Left ventricle myocardium superior (tissue), 1 donor: Measurements from ENCODE around the gene ADGRL3. TPM values are rescaled to one million over a fixed set of nuclear protein-coding genes. Genes with fewer than 3 reads are reported as not detected.

Experiments
- ATAC-seq: fragments of 200-7000 bp; cut with Tn5 transposase; one replicate; pipeline ENCODE4 v1.9.1; 2020; ENCODE audit warnings: mild to moderate bottlenecking, moderate library complexity
- DNase-seq: peaks from one replicate; pipeline ENCODE4 v3.0.0-alpha.2; 2020
- intact Hi-C: fragments of 100-400 bp; cut with micrococcal nuclease; formaldehyde crosslinking; loops from one replicate; pipeline ENCODE4 v1.11.0; 2022
- total RNA-seq: library from RNA; stranded (reverse); fragmentation: NEBNext Ultra II Directional; extraction: Animal tissue kit (Norgen Biotek cat#: 25700); gene quantifications from one replicate; pipeline ENCODE4 v1.2.1, GENCODE V29; 2021
- donor health status: DM: no; HTN: yes; CAD: no; lungs with severe emphysema.

Gene ADGRL3
- total RNA-seq, 1 donor from 2014 or later = 5.1 TPM

GRCh38 chr4:61511716-61512488 lies 311.8 kb downstream of the ADGRL3 start:
- no peak for ATAC-seq
- no peak for DNase-seq
- intact Hi-C loops = no loop called here

GRCh38 chr4:61514991-61515390 lies 314.9 kb downstream of the ADGRL3 start:
- no peak for ATAC-seq
- no peak for DNase-seq
- intact Hi-C loops = no loop called here

GRCh38 chr4:61517144-61517543 lies 317.0 kb downstream of the ADGRL3 start:
- peak; percentile 25 for DNase-seq
- intact Hi-C loops = no loop called here
- ATAC-seq = no peak

GRCh38 chr4:61520166-61520565 lies 320.0 kb downstream of the ADGRL3 start:
- DNase-seq (no peak), ATAC-seq (no peak)
- intact Hi-C loops = no loop called here

- ATAC-seq (no peak), DNase-seq (no peak)
- intact Hi-C loops = no loop called here
These were observed 320.6 kb downstream of the ADGRL3 start for GRCh38 chr4:61520681-61521160.

GRCh38 chr4:61521451-61521850 lies 321.3 kb downstream of the ADGRL3 start:
- intact Hi-C loops = no loop called here
- DNase-seq = no peak
- no peak for ATAC-seq

GRCh38 chr4:61522312-61522711 lies 322.2 kb downstream of the ADGRL3 start:
- DNase-seq = no peak
- no peak for ATAC-seq
- intact Hi-C loops = no loop called here

GRCh38 chr4:61527888-61528287 lies 327.8 kb downstream of the ADGRL3 start:
- intact Hi-C loops = no loop called here
- DNase-seq (no peak), ATAC-seq (no peak)

- no peak for ATAC-seq
- intact Hi-C loops = no loop called here
- DNase-seq = no peak
These were observed 328.5 kb downstream of the ADGRL3 start for GRCh38 chr4:61528595-61528994.

GRCh38 chr4:61531188-61531587 lies 331.1 kb downstream of the ADGRL3 start:
- ATAC-seq = no peak
- intact Hi-C loops = no loop called here
- no peak for DNase-seq

GRCh38 chr4:61532336-61533000 lies 332.3 kb downstream of the ADGRL3 start:
- ATAC-seq (peak; percentile 48), DNase-seq (peak; percentile 30)
- intact Hi-C loops = no loop called here

GRCh38 chr4:61533140-61533539 lies 333.0 kb downstream of the ADGRL3 start:
- no peak for DNase-seq
- no peak for ATAC-seq
- intact Hi-C loops = no loop called here

- DNase-seq (no peak), ATAC-seq (peak; percentile 31)
- intact Hi-C loops = no loop called here
These were observed 340.8 kb downstream of the ADGRL3 start for GRCh38 chr4:61540944-61541343.

- ATAC-seq = no peak
- intact Hi-C loops = no loop called here
- DNase-seq = no peak
These were observed 341.3 kb downstream of the ADGRL3 start for GRCh38 chr4:61541459-61541858.

- DNase-seq (no peak), ATAC-seq (no peak)
- intact Hi-C loops = no loop called here
These were observed 343.9 kb downstream of the ADGRL3 start for GRCh38 chr4:61543976-61544375.

- DNase-seq (no peak), ATAC-seq (peak; percentile 98)
- intact Hi-C loops = no loop called here
These were observed 345.9 kb downstream of the ADGRL3 start for GRCh38 chr4:61545902-61546480.

- no peak for ATAC-seq
- no peak for DNase-seq
- intact Hi-C loops = no loop called here
These were observed 349.2 kb downstream of the ADGRL3 start for GRCh38 chr4:61549336-61549735.

- ATAC-seq (no peak), DNase-seq (no peak)
- intact Hi-C loops = no loop called here
These were observed 353.5 kb downstream of the ADGRL3 start for GRCh38 chr4:61553557-61554125.

GRCh38 chr4:61555789-61556188 lies 355.7 kb downstream of the ADGRL3 start:
- intact Hi-C loops = no loop called here
- ATAC-seq (peak; percentile 82), DNase-seq (no peak)

GRCh38 chr4:61556277-61556676 lies 356.2 kb downstream of the ADGRL3 start:
- DNase-seq (no peak), ATAC-seq (peak; percentile 42)
- intact Hi-C loops = no loop called here
